Astrocyte (in vitro differentiated cells and primary cell): ENCODE results near the gene KANK2. TPM values are rescaled to one million over a fixed set of nuclear protein-coding genes. Genes with fewer than 3 reads are reported as not detected.

ENCODE experiments used
- DNase-seq: peaks from one replicate; pipeline ENCODE4 v3.0.0-alpha.2; 2010; ENCODE audit warnings: low read depth
- FAIRE-seq: peaks from 2 replicates; lab custom pipeline; 2011; peaks lifted over from hg19 to GRCh38; lab: Jason Lieb, UNC
- H2AFZ ChIP-seq: 2 replicates; pipeline ENCODE4 v1.6.0; 2012; ENCODE audit warnings: low read depth, low read length, inconsistent platforms
- H3K27ac ChIP-seq: 2 replicates; pipeline ENCODE4 v1.5.1; 2011; ENCODE audit warnings: low read depth, low read length, inconsistent platforms
- H3K27me3 ChIP-seq: 2 replicates; pipeline ENCODE4 v1.6.0; 2011; ENCODE audit warnings: low read length, inconsistent platforms; ENCODE audit not compliant: insufficient read depth
- H3K36me3 ChIP-seq: 2 replicates; pipeline ENCODE4 v1.5.1; 2011; ENCODE audit warnings: low read length, inconsistent platforms; ENCODE audit not compliant: insufficient read depth
- H3K4me1 ChIP-seq: 2 replicates; pipeline ENCODE4 v1.5.1; 2011; ENCODE audit warnings: low read length, inconsistent platforms; ENCODE audit not compliant: insufficient read depth
- H3K4me2 ChIP-seq: 2 replicates; pipeline ENCODE4 v1.6.0; 2012; ENCODE audit warnings: low read length, inconsistent platforms
- H3K4me3 ChIP-seq: 2 replicates; pipeline ENCODE4 v1.5.1; 2011; ENCODE audit warnings: low read depth, mild to moderate bottlenecking, low read length, inconsistent platforms; ENCODE audit not compliant: insufficient read depth
- H3K79me2 ChIP-seq: 2 replicates; pipeline ENCODE4 v1.6.0; 2012; ENCODE audit warnings: mild to moderate bottlenecking, low read length, inconsistent platforms; ENCODE audit not compliant: insufficient read depth
- H3K9ac ChIP-seq: 2 replicates; pipeline ENCODE4 v1.6.0; 2012; ENCODE audit warnings: mild to moderate bottlenecking, low read length, inconsistent platforms
- H3K9me3 ChIP-seq: 2 replicates; pipeline ENCODE4 v1.5.1; 2012; ENCODE audit warnings: low read depth, mild to moderate bottlenecking, low read length, inconsistent platforms; ENCODE audit not compliant: insufficient read depth
- H4K20me1 ChIP-seq: 2 replicates; pipeline ENCODE4 v1.6.0; 2012; ENCODE audit warnings: low read length, inconsistent platforms; ENCODE audit not compliant: insufficient read depth
- H3K27ac Mint-ChIP-seq: one replicate; pipeline ENCODE4 v1.8.0; 2021; ENCODE audit warnings: mild to moderate bottlenecking, mixed read lengths; ENCODE audit not compliant: unreplicated experiment
- H3K27me3 Mint-ChIP-seq: one replicate; pipeline ENCODE4 v1.8.0; 2021; ENCODE audit warnings: low read depth, mixed read lengths; ENCODE audit not compliant: unreplicated experiment
- H3K36me3 Mint-ChIP-seq: one replicate; pipeline ENCODE4 v1.8.0; 2021; ENCODE audit warnings: low read depth, mixed read lengths; ENCODE audit not compliant: unreplicated experiment
- H3K4me1 Mint-ChIP-seq: one replicate; pipeline ENCODE4 v1.8.0; 2021; ENCODE audit warnings: low read depth, mixed read lengths; ENCODE audit not compliant: unreplicated experiment
- H3K4me3 Mint-ChIP-seq: one replicate; pipeline ENCODE4 v1.8.0; 2021; ENCODE audit warnings: mild to moderate bottlenecking, moderate library complexity, mixed read lengths; ENCODE audit not compliant: unreplicated experiment
- H3K9me3 Mint-ChIP-seq: one replicate; pipeline ENCODE4 v1.8.0; 2021; ENCODE audit warnings: mild to moderate bottlenecking, mixed read lengths; ENCODE audit not compliant: unreplicated experiment
- EZH2 ChIP-seq: IDR thresholded peaks from 2 replicates; pipeline ENCODE4 v1.6.1; 2012; ENCODE audit warnings: mild to moderate bottlenecking, low read length, inconsistent platforms; ENCODE audit not compliant: insufficient read depth
- total RNA-seq: library from RNA; stranded (reverse); gene quantifications from 2 replicates; pipeline ENCODE4 v1.2.1, GENCODE V29; 2021
- TF ChIP-seq, protein P1 (sequence below): IDR thresholded peaks from 2 replicates; pipeline ENCODE4 v1.5.1; 2011; ENCODE audit warnings: low read depth, mild to moderate bottlenecking, inconsistent platforms, low read length, moderate library complexity; ENCODE audit not compliant: insufficient read depth

Gene KANK2
- total RNA-seq, 1 donor from 2014 or later = 50.3 TPM

GRCh38 chr19:11208561-11209471 is 11.5 kb upstream of the KANK2 start:
- Mint-ChIP-seq H3K36me3 (peaks cover 11% of the 10 kb centered on the region), H3K27ac (no peak overlapping the region), H3K27me3 (no peaks in the 10 kb centered on the region), H3K4me1 (peaks cover 4% of the 10 kb centered on the region), H3K4me3 (no peak overlapping the region), H3K9me3 (no peaks in the 10 kb centered on the region)
- no peak overlapping the region for H3K27ac ChIP-seq
- H3K36me3 ChIP-seq = no peaks in the 10 kb centered on the region
- DNase-seq (no peak), FAIRE-seq (no peak)
- H3K4me1 ChIP-seq = peaks cover 4% of the 10 kb centered on the region
- H2AFZ ChIP-seq = no peak overlapping the region
- no peak overlapping the region for H3K4me3 ChIP-seq
- no peak overlapping the region for H3K4me2 ChIP-seq
- no peaks in the 10 kb centered on the region for H3K9me3 ChIP-seq
- no peaks in the 10 kb centered on the region for H3K79me2 ChIP-seq
- no peaks in the 10 kb centered on the region for H3K27me3 ChIP-seq
- TF ChIP-seq EZH2 = no peak
- TF ChIP-seq, protein P1, sequence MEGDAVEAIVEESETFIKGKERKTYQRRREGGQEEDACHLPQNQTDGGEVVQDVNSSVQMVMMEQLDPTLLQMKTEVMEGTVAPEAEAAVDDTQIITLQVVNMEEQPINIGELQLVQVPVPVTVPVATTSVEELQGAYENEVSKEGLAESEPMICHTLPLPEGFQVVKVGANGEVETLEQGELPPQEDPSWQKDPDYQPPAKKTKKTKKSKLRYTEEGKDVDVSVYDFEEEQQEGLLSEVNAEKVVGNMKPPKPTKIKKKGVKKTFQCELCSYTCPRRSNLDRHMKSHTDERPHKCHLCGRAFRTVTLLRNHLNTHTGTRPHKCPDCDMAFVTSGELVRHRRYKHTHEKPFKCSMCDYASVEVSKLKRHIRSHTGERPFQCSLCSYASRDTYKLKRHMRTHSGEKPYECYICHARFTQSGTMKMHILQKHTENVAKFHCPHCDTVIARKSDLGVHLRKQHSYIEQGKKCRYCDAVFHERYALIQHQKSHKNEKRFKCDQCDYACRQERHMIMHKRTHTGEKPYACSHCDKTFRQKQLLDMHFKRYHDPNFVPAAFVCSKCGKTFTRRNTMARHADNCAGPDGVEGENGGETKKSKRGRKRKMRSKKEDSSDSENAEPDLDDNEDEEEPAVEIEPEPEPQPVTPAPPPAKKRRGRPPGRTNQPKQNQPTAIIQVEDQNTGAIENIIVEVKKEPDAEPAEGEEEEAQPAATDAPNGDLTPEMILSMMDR = no peak
- no peak overlapping the region for H3K9ac ChIP-seq
- H4K20me1 ChIP-seq = peaks cover 20% of the 10 kb centered on the region

GRCh38 chr19:11205939-11206570 is 8.7 kb upstream of the KANK2 start:
- Histone ChIP-seq H3K27ac (no peak overlapping the region), H3K79me2 (no peaks in the 10 kb centered on the region), H3K4me3 (no peak overlapping the region), H4K20me1 (peaks cover 18% of the 10 kb centered on the region), H3K4me1 (peaks cover 13% of the 10 kb centered on the region), H2AFZ (no peak overlapping the region), H3K9me3 (no peaks in the 10 kb centered on the region), H3K4me2 (no peak overlapping the region), H3K36me3 (no peaks in the 10 kb centered on the region), H3K27me3 (no peaks in the 10 kb centered on the region), H3K9ac (no peak overlapping the region)
- DNase-seq = no peak
- H3K4me1 Mint-ChIP-seq = peaks cover 6% of the 10 kb centered on the region
- no peaks in the 10 kb centered on the region for H3K27me3 Mint-ChIP-seq
- FAIRE-seq = no peak
- H3K36me3 Mint-ChIP-seq = peaks cover 7% of the 10 kb centered on the region
- TF ChIP-seq, protein P1 = no peak
- TF ChIP-seq EZH2 = no peak
- no peak overlapping the region for H3K4me3 Mint-ChIP-seq
- H3K27ac Mint-ChIP-seq = no peak overlapping the region
- H3K9me3 Mint-ChIP-seq = no peaks in the 10 kb centered on the region
